SHP77 (cell line): ENCODE data around the gene RXRA.

Experiments
- DNase-seq, 2 experiments: peaks; one replicate each; lab custom pipeline; 2025; lab: John Stamatoyannopoulos, UW

RXRA gene

GRCh38 chr9:134452728-134453127 lies 126.5 kb downstream of the RXRA start:
- no peak for DNase-seq

- DNase-seq: no peak
These were observed 127.7 kb downstream of the RXRA start for GRCh38 chr9:134453776-134454475.

GRCh38 chr9:134454476-134454857 lies 128.2 kb downstream of the RXRA start:
- DNase-seq: no peak

- DNase-seq: no peak
These were observed 128.8 kb downstream of the RXRA start for GRCh38 chr9:134455021-134455471.

- no peak for DNase-seq
These were observed 129.3 kb downstream of the RXRA start for GRCh38 chr9:134455537-134455933.

- DNase-seq: no peak
These were observed 129.9 kb downstream of the RXRA start for GRCh38 chr9:134455934-134456755.

- DNase-seq: no peak
These were observed 130.6 kb downstream of the RXRA start for GRCh38 chr9:134456756-134457305.

GRCh38 chr9:134457321-134458206 lies 131.3 kb downstream of the RXRA start:
- no peak for DNase-seq

- no peak for DNase-seq
These were observed 132.2 kb downstream of the RXRA start for GRCh38 chr9:134458207-134459108.

- no peak for DNase-seq
These were observed 132.9 kb downstream of the RXRA start for GRCh38 chr9:134459164-134459563.

GRCh38 chr9:134459573-134459972 lies 133.3 kb downstream of the RXRA start:
- no peak for DNase-seq

- DNase-seq: no peak
These were observed 134.0 kb downstream of the RXRA start for GRCh38 chr9:134460206-134460605.

GRCh38 chr9:134460896-134461295 lies 134.6 kb downstream of the RXRA start:
- no peak for DNase-seq

GRCh38 chr9:134461426-134461982 lies 135.2 kb downstream of the RXRA start:
- no peak for DNase-seq

- no peak for DNase-seq
These were observed 136.1 kb downstream of the RXRA start for GRCh38 chr9:134462318-134462717.

- no peak for DNase-seq
These were observed 137.0 kb downstream of the RXRA start for GRCh38 chr9:134463280-134463679.

GRCh38 chr9:134466869-134467616 lies 140.8 kb downstream of the RXRA start:
- DNase-seq: no peak

- no peak for DNase-seq
These were observed 142.1 kb downstream of the RXRA start for GRCh38 chr9:134468358-134468757.

GRCh38 chr9:134469041-134469875 lies 143.0 kb downstream of the RXRA start:
- DNase-seq: no peak
